NCI-H446 (cell line): ENCODE data around the gene FOXG1.

Experiments used
- DNase-seq, 2 experiments: peaks; one replicate each; lab custom pipeline; 2025; lab: John Stamatoyannopoulos, UW

The FOXG1 gene

DNA sequence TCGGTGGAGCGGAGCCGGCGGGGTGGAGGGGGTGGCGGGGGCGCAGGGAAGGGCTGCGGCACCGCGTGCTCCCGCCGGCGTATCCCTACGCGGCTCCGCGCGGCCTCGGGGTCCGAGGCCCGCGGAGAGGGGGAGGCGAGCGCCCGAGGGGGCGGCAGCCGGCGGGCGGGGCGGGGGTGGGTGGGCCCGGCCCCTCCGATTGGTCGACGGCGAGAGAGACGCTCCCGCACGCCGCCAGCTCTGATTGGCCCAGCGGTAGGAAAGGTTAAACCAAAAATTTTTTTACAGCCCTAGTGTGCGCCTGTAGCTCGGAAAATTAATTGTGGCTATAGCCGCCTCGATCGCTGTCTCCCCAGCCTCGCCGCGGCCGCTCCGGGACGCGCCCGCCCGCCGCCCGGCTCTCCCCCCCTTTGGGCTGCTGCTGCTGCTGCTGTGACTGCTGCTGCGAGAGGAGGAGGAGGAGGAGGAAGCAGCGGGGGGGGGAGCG is at the start of gene FOXG1:
TSS of gene FOXG1 (plus strand) at position 319 of the 487 bp plus-strand sequence. CDS start 493 bp downstream, outside the sequence.
- DNase-seq = peak; percentile 92 to 99

DNA sequence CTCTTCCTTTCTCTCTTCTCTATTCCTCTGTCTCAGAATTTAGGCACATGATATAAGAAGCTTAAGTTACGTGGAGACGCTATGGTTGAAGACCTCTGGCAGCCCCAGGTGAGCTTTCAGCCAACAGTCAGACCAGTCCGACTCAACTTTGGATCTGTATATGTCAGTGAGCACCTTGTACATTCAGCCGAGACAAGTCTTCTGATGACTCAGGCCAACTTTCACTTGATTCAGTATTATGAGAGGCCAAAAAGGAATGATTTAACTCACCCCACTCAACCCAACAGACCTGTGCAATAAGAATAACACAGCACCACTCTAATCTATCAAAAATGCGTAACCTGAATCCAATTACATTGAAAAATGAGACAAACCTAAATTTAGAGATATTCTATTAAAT is 47.5 kb upstream of the FOXG1 start:
- DNase-seq = no peak

DNA sequence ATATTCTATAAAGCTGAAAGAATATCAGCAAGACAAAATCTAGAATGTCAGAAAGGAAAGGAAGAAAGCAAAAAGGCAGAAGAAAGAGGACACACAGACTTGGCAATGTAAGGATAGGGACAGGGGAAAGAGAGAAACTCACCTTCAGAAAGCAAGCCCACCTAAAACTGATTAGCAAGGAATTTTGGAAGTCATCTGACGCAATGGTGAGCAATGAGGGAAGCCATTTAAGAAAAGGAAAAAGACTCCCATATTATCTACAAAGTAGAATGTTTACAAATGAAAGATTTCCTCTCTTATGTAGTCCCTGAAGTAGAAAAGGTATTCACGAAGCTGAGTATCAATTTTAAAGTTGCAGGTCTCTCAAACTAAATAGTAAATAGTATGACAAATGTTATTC is 35.2 kb upstream of the FOXG1 start:
- no peak for DNase-seq

DNA sequence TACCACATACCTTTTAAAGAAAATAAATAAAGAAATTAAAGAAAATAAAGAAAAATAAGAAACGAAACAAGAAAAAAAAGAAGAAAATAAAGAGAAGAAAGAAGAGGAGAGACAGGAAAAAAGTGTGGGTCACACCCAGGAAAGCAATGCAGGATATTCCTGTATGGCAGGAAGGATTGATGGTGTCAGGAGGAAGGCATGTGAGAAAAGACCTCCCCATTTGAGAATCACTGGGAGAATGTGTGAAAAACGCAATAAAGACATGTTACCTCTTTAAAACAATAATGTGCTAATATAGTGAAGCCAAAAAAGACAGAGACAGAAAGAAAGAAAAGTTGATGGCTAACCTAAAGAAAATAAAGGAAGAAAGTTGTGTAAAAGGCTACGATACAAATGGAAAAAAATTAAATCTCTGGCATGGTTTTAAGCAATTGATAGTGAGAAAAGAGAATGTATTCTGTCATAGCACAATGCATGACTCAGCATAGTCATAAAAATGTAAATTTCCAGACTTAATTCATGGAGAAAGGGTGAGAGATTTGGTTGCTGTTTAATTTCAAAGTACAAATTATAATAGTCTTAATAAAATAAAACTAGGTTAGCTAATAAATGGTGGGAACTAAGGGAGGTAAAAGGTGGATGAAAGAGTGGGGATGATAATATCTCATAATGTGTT is 24.3 kb upstream of the FOXG1 start:
- no peak for DNase-seq

DNA sequence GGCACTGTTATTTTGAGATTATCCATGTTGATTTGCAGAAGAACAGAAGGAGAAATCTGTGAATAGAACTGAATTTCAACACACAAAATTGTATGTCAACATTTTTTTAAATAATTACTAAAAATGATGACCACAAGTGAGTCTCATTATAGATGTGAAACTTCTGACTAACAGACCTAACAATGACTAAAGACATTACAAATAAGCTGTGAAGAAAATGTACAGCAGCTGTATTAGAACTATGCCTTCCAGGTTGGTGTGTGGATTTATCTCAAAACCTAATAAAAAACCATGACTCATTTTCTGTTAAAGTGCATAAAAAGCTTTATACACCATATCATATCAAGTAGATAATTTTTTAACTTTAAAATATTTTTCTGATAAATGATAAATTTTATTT is 22.5 kb upstream of the FOXG1 start:
- no peak for DNase-seq

DNA sequence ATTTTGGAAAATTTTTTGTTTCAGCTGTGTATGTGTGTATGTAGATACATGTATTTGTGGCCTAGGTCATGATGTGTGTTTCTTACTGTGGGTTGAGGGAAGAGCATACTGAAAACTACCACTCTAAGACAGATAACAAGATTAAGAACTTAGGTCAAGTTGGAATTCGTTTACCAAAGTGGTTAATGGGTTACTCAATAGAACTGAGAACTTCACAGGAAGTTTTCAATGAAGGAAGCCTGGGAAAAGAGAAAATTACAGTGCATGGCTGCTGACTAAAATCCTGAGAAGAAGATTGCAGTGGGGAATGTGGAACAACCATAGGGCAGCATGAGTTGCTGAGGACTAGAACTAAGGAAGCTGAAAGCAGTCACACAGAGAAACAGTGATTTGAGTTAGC is 21.4 kb upstream of the FOXG1 start:
- DNase-seq = no peak

DNA sequence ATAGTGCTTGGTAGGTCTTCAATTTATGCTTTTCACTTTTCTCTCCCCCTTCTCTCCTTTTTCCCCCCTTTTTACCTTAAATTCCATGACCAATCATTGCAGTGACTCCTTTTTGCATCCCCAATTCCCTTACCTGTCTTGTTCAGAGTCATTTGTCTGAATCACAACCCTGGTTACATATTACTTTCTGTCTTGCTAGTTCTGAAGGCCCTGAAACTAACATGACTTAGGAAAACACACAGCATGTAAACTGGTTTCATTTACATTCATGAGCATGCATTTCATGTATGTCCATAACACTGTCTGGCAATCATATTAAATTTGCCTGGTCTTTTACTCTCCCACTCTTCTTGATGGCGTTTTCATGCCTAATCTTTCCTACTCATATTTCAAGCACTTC is 20.3 kb upstream of the FOXG1 start:
- no peak for DNase-seq

DNA sequence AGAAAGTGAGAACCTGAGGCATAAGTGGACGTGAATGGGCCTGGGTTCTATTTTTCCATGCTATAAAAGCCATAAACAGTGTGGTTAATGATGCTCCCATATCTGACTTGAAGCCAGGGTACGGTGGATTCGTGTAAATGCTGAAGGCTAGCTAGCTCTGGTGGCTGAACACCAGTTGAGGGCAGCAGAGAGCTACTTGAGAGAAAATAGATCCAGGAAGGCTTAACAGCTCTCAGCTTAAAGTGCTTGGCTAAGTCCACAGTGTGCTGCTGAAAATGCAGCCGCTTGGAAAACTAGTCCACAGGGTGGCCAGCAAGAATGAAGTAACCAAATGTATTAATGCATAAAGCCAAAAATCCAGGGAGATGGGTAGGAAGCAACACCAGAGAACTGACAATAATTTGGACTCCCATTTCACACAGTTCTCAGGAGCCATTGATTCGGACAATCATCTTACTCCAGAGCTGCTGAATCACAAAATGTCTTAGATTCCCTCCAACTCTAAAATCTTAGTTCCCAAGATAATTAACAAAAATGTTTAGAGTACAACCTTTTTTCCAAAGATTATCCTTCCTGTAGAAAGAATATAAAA is 15.0 kb upstream of the FOXG1 start:
- peak in 1 of 2 experiments; percentile 93 for DNase-seq

GRCh38 chr14:28754209-28754985 is 12.2 kb upstream of the FOXG1 start:
- peak in 1 of 2 experiments; percentile 90 for DNase-seq

- DNase-seq = no peak
Observed at GRCh38 chr14:28755198-28755815, 11.3 kb upstream of the FOXG1 start.

DNA sequence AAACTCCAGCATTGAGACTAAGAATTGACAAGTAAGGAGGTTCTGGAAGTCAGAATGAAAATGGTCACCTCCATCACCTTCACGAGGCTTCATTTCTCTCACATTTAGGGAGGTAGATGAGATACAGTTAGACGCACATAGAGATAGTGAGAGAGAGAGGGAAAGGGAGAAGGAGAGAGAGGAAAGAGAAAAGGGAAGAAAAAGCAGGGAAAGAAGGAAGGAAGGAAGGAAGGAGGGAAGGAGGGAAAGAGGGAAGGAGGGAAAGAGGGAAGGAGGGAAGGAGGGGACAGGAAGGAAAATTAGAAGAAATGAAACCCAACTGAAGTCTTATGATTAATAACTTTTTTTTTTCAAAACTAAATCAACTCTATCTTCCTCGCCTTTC is 10.7 kb upstream of the FOXG1 start:
- DNase-seq = no peak

DNA sequence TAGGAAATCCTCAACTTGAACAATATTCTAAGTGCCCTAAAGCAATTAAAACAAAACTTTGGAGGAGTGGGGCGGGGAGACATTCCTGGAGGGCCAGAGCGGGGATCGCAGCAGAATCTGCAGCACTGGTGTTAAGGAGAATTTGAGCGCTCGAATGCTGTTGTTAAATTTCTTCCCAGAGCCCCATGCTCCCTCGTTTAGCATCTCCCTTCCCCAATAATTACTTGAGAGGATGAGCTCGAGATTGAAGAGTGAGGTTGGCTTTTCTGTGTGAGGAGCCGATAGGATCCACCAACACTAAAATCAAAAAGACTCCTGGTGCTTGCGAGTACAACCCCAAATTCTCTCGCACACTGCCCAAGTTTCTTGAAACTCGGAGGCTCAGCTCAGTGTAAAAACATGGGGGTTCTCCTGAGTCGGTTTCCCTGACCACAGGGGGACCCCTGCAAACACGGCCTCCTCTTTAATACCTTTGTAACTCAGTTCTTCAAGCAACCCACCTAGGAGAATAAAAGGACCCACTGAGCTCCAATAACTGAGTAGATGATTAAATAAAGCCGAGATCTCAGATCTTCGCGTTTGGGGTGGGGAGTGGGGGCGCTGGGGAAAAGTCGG is 10.2 kb upstream of the FOXG1 start:
- DNase-seq = no peak

GRCh38 chr14:28756884-28757570 is 9.6 kb upstream of the FOXG1 start:
- DNase-seq = peak; percentile 86 to 88

DNA sequence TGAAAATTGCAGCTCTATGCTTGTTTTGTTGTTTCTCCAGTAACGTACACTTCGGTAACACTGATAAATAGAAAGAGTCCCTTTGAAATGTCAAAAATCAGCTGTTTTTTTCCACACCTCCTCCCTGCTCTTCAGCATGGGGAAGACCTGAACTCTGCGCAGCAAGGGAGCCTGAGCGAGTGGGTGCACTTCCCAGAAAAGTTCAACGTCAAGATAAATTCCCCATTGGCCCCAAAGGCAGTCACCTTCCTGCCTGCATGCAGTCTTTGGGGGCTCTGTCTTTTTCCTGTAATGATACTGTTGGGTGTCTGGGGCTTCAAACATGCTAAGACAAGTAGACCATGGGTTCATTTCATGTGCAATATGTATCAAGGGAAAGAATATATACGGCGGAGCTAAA is 8.8 kb upstream of the FOXG1 start:
- no peak for DNase-seq

GRCh38 chr14:28758253-28758884 is 8.2 kb upstream of the FOXG1 start:
- DNase-seq = peak in 1 of 2 experiments; percentile 62

DNA sequence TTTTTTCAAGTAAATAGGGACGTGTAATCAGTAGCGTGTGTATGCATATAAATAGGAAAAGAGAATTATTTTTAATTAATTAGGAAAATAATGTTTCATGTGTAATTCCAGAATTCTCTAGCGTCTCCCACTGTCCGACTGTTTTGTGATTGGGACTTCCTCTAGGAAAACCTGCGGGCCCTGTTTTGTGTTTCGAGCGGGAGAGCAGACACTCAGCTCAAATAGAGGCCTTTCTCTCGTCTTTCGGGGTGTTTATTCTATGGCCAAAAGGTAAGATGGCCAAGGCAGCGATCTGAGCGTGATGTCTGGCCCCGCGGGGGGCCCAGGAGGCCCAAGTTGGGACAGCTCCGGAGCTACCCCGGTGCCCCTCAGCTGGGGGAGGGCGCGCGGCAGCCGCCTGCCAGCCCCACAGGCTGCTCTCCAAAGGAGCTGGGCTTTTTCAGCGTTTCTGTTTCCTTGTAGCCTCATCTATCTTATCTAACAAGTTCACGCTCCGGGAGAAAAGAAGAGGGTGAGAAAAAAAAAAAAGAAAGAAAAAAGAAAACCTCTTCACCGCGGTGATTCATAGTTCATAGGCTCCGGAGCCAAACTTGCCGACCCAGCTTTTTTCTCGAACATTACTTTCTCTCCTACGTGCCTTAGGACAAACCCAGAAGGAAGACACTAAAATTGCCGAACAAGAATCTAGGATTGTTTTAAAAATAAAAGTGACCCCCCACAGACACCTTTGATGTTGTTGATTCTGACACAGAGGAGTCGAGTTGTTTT is 7.5 kb upstream of the FOXG1 start:
- peak; percentile 47 to 68 for DNase-seq

- DNase-seq = peak in 1 of 2 experiments; percentile 68
Observed at GRCh38 chr14:28759653-28760313, 6.8 kb upstream of the FOXG1 start.

GRCh38 chr14:28760431-28760996 is 6.1 kb upstream of the FOXG1 start:
- DNase-seq = peak in 1 of 2 experiments; percentile 42
